ENCODE results near the gene IGF1R.

The IGF1R gene

DNA sequence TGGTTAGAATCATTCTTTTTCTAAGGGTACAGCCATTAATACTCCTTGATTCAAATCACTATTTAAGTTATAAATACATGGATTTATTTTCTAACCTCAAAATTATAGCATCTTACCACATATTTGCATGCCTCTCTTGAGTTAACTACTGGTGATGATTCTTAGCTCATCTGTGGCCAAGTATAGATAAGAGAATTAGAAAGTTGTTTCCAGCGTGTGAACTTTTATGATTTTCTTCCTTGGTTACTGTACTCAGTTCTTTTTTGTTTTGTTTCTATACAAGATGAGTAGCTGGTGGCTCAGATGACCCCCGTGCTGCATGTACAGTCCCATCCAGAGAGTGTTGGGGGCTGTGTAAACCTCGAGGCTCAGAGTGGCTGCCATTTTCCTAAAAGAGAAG lies 124.6 kb downstream of the IGF1R start:
- no peak for FAIRE-seq
- DNase-seq (ENCODE audit: low spot score) = no peak

GRCh38 chr15:98773616-98774015 lies 125.3 kb downstream of the IGF1R start:
- FAIRE-seq = no peak
- DNase-seq (ENCODE audit: low spot score) = no peak

GRCh38 chr15:98774756-98775497 lies 126.6 kb downstream of the IGF1R start:
- FAIRE-seq = no peak
- DNase-seq (ENCODE audit: low spot score) = no peak

GRCh38 chr15:98775498-98776230 lies 127.3 kb downstream of the IGF1R start:
- no peak for FAIRE-seq
- no peak for DNase-seq (ENCODE audit: low spot score)

DNA sequence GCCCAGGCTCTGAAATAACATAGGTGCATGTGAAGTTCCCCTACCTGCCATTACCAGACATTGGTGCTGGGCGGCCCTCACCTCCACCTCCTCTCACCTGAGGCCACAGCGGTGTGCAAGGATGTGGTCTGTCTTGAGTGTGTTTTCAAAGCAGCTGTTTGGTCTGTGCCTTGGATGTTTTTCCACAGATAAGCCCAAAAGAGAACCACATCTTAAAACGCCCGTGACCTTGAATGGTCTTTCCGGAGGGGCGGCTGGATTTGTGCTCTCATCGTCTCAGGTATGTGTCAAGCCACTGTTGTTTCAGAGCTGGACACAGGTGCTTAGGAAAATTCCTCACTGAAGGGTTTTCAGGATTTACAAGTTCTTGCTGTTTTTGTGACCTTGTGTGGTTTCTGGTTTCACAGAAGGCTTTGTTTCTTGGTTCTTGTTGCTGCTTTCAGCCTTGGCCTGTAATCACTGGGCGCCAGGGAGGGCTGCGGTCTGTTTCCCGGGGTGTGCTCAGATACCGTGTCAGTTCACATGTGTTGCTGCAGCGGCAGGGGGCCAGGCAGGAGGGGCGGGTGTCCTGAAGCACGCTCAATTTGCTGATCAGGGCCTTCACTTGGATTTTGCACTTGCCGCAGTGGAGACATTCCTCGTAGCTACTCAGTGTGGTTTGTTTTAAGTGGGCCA lies 128.4 kb downstream of the IGF1R start:
- FAIRE-seq (peak; percentile 87), DNase-seq (ENCODE audit: low spot score) (peak; percentile 83)

- FAIRE-seq (no peak), DNase-seq (ENCODE audit: low spot score) (no peak)
Measured at GRCh38 chr15:98777426-98777825, 129.1 kb downstream of the IGF1R start.

- DNase-seq (ENCODE audit: low spot score) (no peak), FAIRE-seq (no peak)
Measured at GRCh38 chr15:98778263-98778959, 130.1 kb downstream of the IGF1R start.

- DNase-seq (ENCODE audit: low spot score) (no peak), FAIRE-seq (no peak)
Measured at GRCh38 chr15:98778960-98779359, 130.6 kb downstream of the IGF1R start.

- DNase-seq (ENCODE audit: low spot score) (peak; percentile 53), FAIRE-seq (no peak)
Measured at GRCh38 chr15:98779463-98780071, 131.2 kb downstream of the IGF1R start.

- no peak for FAIRE-seq
- no peak for DNase-seq (ENCODE audit: low spot score)
Measured at GRCh38 chr15:98781838-98782237, 133.5 kb downstream of the IGF1R start.

DNA sequence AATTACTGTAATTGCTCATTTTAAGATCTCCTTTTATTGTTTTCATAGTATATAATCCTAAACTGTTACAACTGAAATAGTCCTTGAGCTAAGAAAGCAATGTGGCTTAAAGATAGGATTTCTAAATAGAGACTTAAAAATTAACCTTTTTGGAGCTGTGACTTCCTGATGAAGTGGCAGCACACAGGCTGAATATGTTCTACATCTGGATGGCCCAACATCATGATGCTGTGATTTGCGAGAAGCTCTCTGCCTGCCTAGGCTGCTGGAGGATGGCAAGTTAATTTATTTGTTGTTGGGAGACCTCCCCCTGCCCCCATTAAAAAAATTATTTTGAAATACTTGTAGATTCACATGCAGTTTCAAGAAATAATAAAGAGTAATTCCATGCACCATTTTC lies 134.5 kb downstream of the IGF1R start:
- no peak for FAIRE-seq
- DNase-seq (ENCODE audit: low spot score) = no peak

GRCh38 chr15:98785431-98785806 lies 137.1 kb downstream of the IGF1R start:
- no peak for DNase-seq (ENCODE audit: low spot score)
- no peak for FAIRE-seq

GRCh38 chr15:98785807-98786621 lies 137.7 kb downstream of the IGF1R start:
- DNase-seq (ENCODE audit: low spot score) = no peak
- FAIRE-seq = peak; percentile 29

- DNase-seq (ENCODE audit: low spot score) (no peak), FAIRE-seq (no peak)
Measured at GRCh38 chr15:98786717-98787116, 138.4 kb downstream of the IGF1R start.

DNA sequence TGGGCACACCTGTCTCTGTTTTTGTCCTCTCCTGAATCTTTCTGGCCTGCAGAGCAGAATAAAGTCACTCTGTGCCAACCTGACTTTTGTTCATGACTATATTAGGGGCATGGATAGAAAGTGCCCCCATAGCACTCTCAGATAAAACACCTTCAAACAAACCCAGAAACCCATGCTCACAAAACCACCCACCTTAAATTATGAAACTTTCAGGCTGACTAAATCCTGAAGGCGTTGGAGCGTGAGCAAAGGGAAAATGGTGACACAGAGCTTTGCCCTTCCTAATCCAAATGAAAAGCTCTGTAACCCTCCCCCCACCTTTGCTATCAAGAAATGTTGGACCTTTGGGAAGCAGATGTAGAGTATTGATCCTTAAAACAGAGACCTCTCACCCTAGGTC lies 138.9 kb downstream of the IGF1R start:
- peak; percentile 45 for FAIRE-seq
- DNase-seq (ENCODE audit: low spot score) = no peak

DNA sequence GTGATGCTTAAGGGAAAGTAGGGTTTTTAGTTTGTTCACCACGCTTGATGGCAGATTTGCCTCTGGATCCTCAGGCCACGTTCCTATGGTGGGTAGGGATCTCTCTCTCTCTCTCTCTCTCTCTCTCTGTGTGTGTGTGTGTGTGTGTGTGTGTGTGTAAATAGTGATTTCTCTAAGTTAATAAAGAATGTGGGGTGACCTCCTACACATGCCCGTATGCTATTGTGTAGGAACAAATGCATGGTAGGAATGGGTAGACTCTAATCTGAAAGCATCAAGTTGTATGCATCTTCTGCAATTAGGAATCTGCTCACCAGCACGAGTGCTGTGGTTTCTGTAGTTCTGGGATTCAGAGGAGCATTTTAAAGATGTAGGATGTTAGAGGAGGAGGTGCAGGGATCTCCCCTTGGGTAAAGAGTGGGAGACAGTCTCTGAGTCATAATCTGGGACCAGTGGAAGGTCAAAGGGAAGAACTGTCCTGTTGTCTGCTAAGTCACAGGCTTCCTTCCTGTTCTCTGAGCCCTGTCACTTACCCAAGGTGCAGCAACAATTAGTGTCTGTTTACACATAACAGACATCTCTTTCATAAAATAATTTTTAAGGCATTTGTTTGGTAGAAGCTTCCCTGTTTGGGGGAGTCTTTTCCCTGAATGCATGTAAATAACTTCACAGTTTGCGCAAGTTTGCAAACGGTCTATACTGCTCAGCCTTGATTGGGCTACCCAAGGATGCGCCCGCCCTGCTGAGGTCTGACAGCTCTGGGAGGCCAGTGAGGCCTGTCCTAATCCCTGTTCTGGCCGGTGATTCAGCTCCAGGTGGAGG lies 139.8 kb downstream of the IGF1R start:
- DNase-seq (ENCODE audit: low spot score) = no peak
- no peak for FAIRE-seq

GRCh38 chr15:98789020-98789419 lies 140.7 kb downstream of the IGF1R start:
- DNase-seq (ENCODE audit: low spot score) (no peak), FAIRE-seq (no peak)

GRCh38 chr15:98790270-98790669 lies 141.9 kb downstream of the IGF1R start:
- no peak for DNase-seq (ENCODE audit: low spot score)
- FAIRE-seq = no peak

- DNase-seq (ENCODE audit: low spot score) (no peak), FAIRE-seq (no peak)
Measured at GRCh38 chr15:98791046-98791701, 142.8 kb downstream of the IGF1R start.

Measured in RCC 7860 (cell line).